SK-N-SH (cell line): ENCODE measurements around the gene PCSK9. TPM values are rescaled to one million over a fixed set of nuclear protein-coding genes. Genes with fewer than 3 reads are reported as not detected.

Experiments
- CTCF ChIA-PET: fragments of 300-600, 350-600 bp; formaldehyde crosslinking; extraction: SDS; loops from one replicate; lab custom pipeline; 2021; lab: Yijun Ruan, JAX
- POLR2A ChIA-PET: fragments of 350-600 bp; sonication (Branson Sonifier 250); formaldehyde crosslinking; extraction: SDS; loops from one replicate; lab custom pipeline; 2020; ENCODE audit warnings: antibody characterized with exemption, inconsistent platforms; lab: Yijun Ruan, JAX
- DNase-seq: peaks from one replicate; pipeline ENCODE4 v3.0.0; 2012
- H2AFZ ChIP-seq: fragments of 200-600 bp; sonication (generic); 2 replicates; pipeline ENCODE4 v1.8.1; 2016; ENCODE audit warnings: antibody characterized with exemption, mild to moderate bottlenecking, low read depth
- H3F3A ChIP-seq: fragments of 200-600 bp; sonication (generic); replicated peaks from 2 replicates; pipeline ENCODE3; 2016; ENCODE audit warnings: antibody characterized with exemption, mild to moderate bottlenecking; ENCODE audit not compliant: insufficient read depth
- H3K27ac ChIP-seq, 2 experiments: fragments of 200-500 bp in 1 of 2; fragments of 200-600 bp in 1 of 2; sonication (Bioruptor generic) in 1 of 2; sonication (generic), shearing (Covaris generic) in 1 of 2; 2 replicates each; pipeline versions ENCODE4 v1.5.1 to v1.6.1; 2014 to 2016; ENCODE audit warnings: low read depth in 2 of 2, inconsistent platforms in 1 of 2, low read length in 1 of 2, mild to moderate bottlenecking in 1 of 2, mixed read lengths in 1 of 2
- H3K27me3 ChIP-seq: fragments of 200-600 bp; sonication (generic), shearing (Covaris generic); 2 replicates; pipeline ENCODE4 v1.6.1; 2016; ENCODE audit warnings: mixed run types; ENCODE audit not compliant: insufficient read depth
- H3K36me3 ChIP-seq, 2 experiments: fragments of 200-500 bp in 1 of 2; fragments of 200-600 bp in 1 of 2; sonication (Bioruptor generic) in 1 of 2; sonication (generic) in 1 of 2; replicated peaks in 1 of 2; 2 replicates each; pipeline versions ENCODE3 to v1.5.1; 2014 to 2016; ENCODE audit warnings: low read length in 1 of 2, mild to moderate bottlenecking in 1 of 2; ENCODE audit not compliant: insufficient read depth in 2 of 2, control insufficient read depth in 1 of 2
- H3K4me1 ChIP-seq, 2 experiments: fragments of 200-500 bp in 1 of 2; fragments of 200-600 bp in 1 of 2; sonication (Bioruptor generic) in 1 of 2; sonication (generic), shearing (Covaris generic) in 1 of 2; 2 replicates each; pipeline versions ENCODE4 v1.5.1 to v1.6.1; 2014 to 2016; ENCODE audit warnings: low read depth in 1 of 2, low read length in 1 of 2, mixed run types in 1 of 2; ENCODE audit not compliant: insufficient read depth in 2 of 2, control insufficient read depth in 1 of 2
- H3K4me2 ChIP-seq: fragments of 200-600 bp; sonication (generic), shearing (Covaris generic); 2 replicates; pipeline ENCODE4 v1.6.1; 2017; ENCODE audit warnings: mixed run types
- H3K4me3 ChIP-seq, 2 experiments: fragments of 200-500 bp in 1 of 2; fragments of 200-600 bp in 1 of 2; sonication (Bioruptor generic) in 1 of 2; sonication (generic), shearing (Covaris generic) in 1 of 2; 2 replicates each; pipeline versions ENCODE4 v1.5.1 to v1.8.1; 2014 to 2016; ENCODE audit warnings: low read depth in 2 of 2, inconsistent platforms in 1 of 2, low read length in 1 of 2, mild to moderate bottlenecking in 1 of 2, mixed read lengths in 1 of 2, moderate library complexity in 1 of 2
- H3K79me2 ChIP-seq: fragments of 200-600 bp; sonication (generic); 2 replicates; pipeline ENCODE4 v1.8.1; 2017; ENCODE audit warnings: mild to moderate bottlenecking; ENCODE audit not compliant: insufficient read depth
- H3K9ac ChIP-seq: fragments of 200-600 bp; sonication (generic); 2 replicates; pipeline ENCODE4 v1.6.1; 2017; ENCODE audit warnings: mixed run types
- H3K9me2 ChIP-seq: fragments of 200-600 bp; sonication (generic); 2 replicates; pipeline ENCODE4 v1.6.1; 2017; ENCODE audit warnings: mixed run types
- H3K9me3 ChIP-seq: fragments of 200-600 bp; sonication (generic); 2 replicates; pipeline ENCODE4 v1.6.1; 2017; ENCODE audit warnings: mixed run types, mild to moderate bottlenecking, moderate library complexity
- H4K20me1 ChIP-seq: fragments of 200-600 bp; sonication (generic); 2 replicates; pipeline ENCODE4 v1.6.1; 2017; ENCODE audit warnings: mild to moderate bottlenecking, mixed run types; ENCODE audit not compliant: insufficient read depth
- ELF1 ChIP-seq: IDR thresholded peaks from 2 replicates; pipeline ENCODE4 v1.4.0; 2012
- EP300 ChIP-seq, 2 experiments: IDR thresholded peaks; 2 replicates each; pipeline versions ENCODE4 v1.4.0 to v1.6.1; 2012; ENCODE audit warnings: borderline replicate concordance in 1 of 2, low read depth in 1 of 2, low read length in 1 of 2
- EZH2phosphoT487 ChIP-seq: fragments of 200-600 bp; sonication (generic); IDR thresholded peaks from 2 replicates; pipeline ENCODE4 v1.6.1; 2017; ENCODE audit warnings: low read depth, mixed run types, mild to moderate bottlenecking, antibody characterized with exemption, moderate library complexity, borderline replicate concordance
- FOSL2 ChIP-seq: IDR thresholded peaks from 2 replicates; pipeline ENCODE4 v1.4.0; 2012; ENCODE audit warnings: low read depth, mild to moderate bottlenecking, moderate library complexity, borderline replicate concordance
- FOXJ3 ChIP-seq: sonication (generic); formaldehyde crosslinking; IDR thresholded peaks from 2 replicates; pipeline ENCODE4 v1.5.1; 2020; ENCODE audit warnings: mild to moderate bottlenecking, missing genetic modification reagents
- FOXM1 ChIP-seq: IDR thresholded peaks from 2 replicates; pipeline ENCODE4 v1.4.0; 2012; ENCODE audit warnings: low read depth, mild to moderate bottlenecking
- GABPA ChIP-seq: IDR thresholded peaks from 2 replicates; pipeline ENCODE4 v1.4.0; 2012; ENCODE audit warnings: low read depth, mild to moderate bottlenecking
- IRF3 ChIP-seq: fragments of 150-350 bp; IDR thresholded peaks from 2 replicates; pipeline ENCODE4 v1.6.1; 2016; ENCODE audit warnings: mild to moderate bottlenecking, low read depth, low read length
- MEF2A ChIP-seq: IDR thresholded peaks from 2 replicates; pipeline ENCODE4 v1.4.0; 2012; ENCODE audit warnings: low read depth, borderline replicate concordance
- NFIC ChIP-seq: IDR thresholded peaks from 2 replicates; pipeline ENCODE4 v1.4.0; 2012; ENCODE audit warnings: borderline replicate concordance
- NRF1 ChIP-seq: IDR thresholded peaks from 2 replicates; pipeline ENCODE4 v1.6.1; 2012; ENCODE audit warnings: low read depth, mild to moderate bottlenecking, low read length
- PBX3 ChIP-seq: IDR thresholded peaks from 2 replicates; pipeline ENCODE4; 2012
- RAD21 ChIP-seq: IDR thresholded peaks from 2 replicates; pipeline ENCODE4 v1.6.1; 2012; ENCODE audit warnings: mild to moderate bottlenecking, low read length
- RCOR1 ChIP-seq: fragments of 150-350 bp; IDR thresholded peaks from 2 replicates; pipeline ENCODE4 v1.6.1; 2017; ENCODE audit warnings: antibody characterized with exemption, low read length
- REST ChIP-seq: IDR thresholded peaks from 2 replicates; pipeline ENCODE4 v1.6.1; 2012; ENCODE audit warnings: mild to moderate bottlenecking, low read depth, low read length, moderate library complexity
- RXRA ChIP-seq: IDR thresholded peaks from 2 replicates; pipeline ENCODE4 v1.4.0; 2012; ENCODE audit warnings: low read depth, mild to moderate bottlenecking, borderline replicate concordance
- SIN3A ChIP-seq: IDR thresholded peaks from 2 replicates; pipeline ENCODE4 v1.6.1; 2012; ENCODE audit warnings: low read depth, mild to moderate bottlenecking, low read length, moderate library complexity, borderline replicate concordance
- TAF1 ChIP-seq: IDR thresholded peaks from 2 replicates; pipeline ENCODE4 v1.6.1; 2012; ENCODE audit warnings: low read depth, mild to moderate bottlenecking, low read length, moderate library complexity, borderline replicate concordance
- TCF12 ChIP-seq: IDR thresholded peaks from 2 replicates; pipeline ENCODE4 v1.4.0; 2012
- YY1 ChIP-seq: IDR thresholded peaks from 2 replicates; pipeline ENCODE4 v1.4.0; 2012; ENCODE audit warnings: low read depth, mild to moderate bottlenecking
- WGBS: methylation state at CpG from one replicate; pipeline ENCODE4 v1.1.6; 2017; ENCODE audit warnings: low lambda C conversion rate; 5-methylcytosine and 5-hydroxymethylcytosine counted together
- polyA plus RNA-seq, 3 experiments: library from polyadenylated mRNA; depleted of rRNA; stranded (reverse); fragments of >200 nt; gene quantifications; 2 replicates each; pipeline ENCODE4 v1.2.3, GENCODE V29; 2012
- TF ChIP-seq, protein P1 (sequence below): fragments of 200-600 bp; sonication (generic); IDR thresholded peaks from 2 replicates; pipeline ENCODE4 v1.6.1; 2017; ENCODE audit warnings: antibody characterized with exemption, mild to moderate bottlenecking, moderate library complexity
- TF ChIP-seq, protein P2 (sequence below): IDR thresholded peaks from 2 replicates; pipeline ENCODE4 v1.4.0; 2012; ENCODE audit warnings: low read depth, borderline replicate concordance
- TF ChIP-seq, protein P3 (sequence below): IDR thresholded peaks from 2 replicates; pipeline ENCODE4 v1.4.0; 2012; ENCODE audit warnings: low read depth

Gene PCSK9
- polyA plus RNA-seq, 1 of the 3 experiments (the other 2 are of a cell fraction), result 0.02 TPM

GRCh38 chr1:55021942-55022546 is 17.3 kb upstream of the PCSK9 start:
- Histone ChIP-seq H3K27ac (no peak overlapping the region), H3K4me2 (no peak overlapping the region), H3K79me2 (no peaks in the 10 kb centered on the region), H3K9me2 (no peaks in the 10 kb centered on the region), H3K36me3 (no peaks in the 10 kb centered on the region), H2AFZ (peak overlapping the region; percentile 88; the same call in 1 of the 2 replicates), H3K4me1 (no peaks in the 10 kb centered on the region; a peak in 1 of 4 replicates), H3K9ac (no peak overlapping the region), H3K27me3 (no peaks in the 10 kb centered on the region), H4K20me1 (no peaks in the 10 kb centered on the region), H3K4me3 (no peak overlapping the region; a peak in 1 of 4 replicates), H3K9me3 (no peaks in the 10 kb centered on the region), H3F3A (no peaks in the 10 kb centered on the region)
- POLR2A ChIA-PET, result interaction anchor here (1.8 kb wide), 1 partner anchor 72 kb away, joined by 10 read pairs; no protein-coding TSS in a partner anchor
- 48% methylated on average over 15 of the region's 15 CpGs for WGBS
- CTCF ChIA-PET, result interaction anchor here (0.6 to 12.2 kb wide), 48 partner anchors 9 to 1690 kb away, joined by 3 to 390 read pairs (median 6); partner anchors contain the start of genes BSND and PCSK9
- DNase-seq, result peak; percentile 93
- TF ChIP-seq SIN3A (no peak), ELF1 (no peak; the same call in 1 of the 2 replicates), RAD21 (peak; percentile 91), RCOR1 (peak; percentile 53; the same call in 1 of the 2 replicates), FOSL2 (no peak), RXRA (no peak), IRF3 (no peak), GABPA (no peak), REST (no peak), YY1 (no peak), TCF12 (no peak), PBX3 (no peak), EP300 (IDR thresholded peaks at IDR 0.05; ENCODE audit: borderline replicate concordance in 1 of 2, low read depth in 1 of 2, low read length in 1 of 2) (no peak), FOXM1 (no peak), TAF1 (peak; percentile 67; the same call in 1 of the 2 replicates), FOXJ3 (CRISPR knock-in tag) (no peak), NFIC (peak; percentile 7; the same call in 1 of the 2 replicates), MEF2A (no peak), EZH2phosphoT487 (no peak), NRF1 (no peak)
- TF ChIP-seq, protein P1, sequence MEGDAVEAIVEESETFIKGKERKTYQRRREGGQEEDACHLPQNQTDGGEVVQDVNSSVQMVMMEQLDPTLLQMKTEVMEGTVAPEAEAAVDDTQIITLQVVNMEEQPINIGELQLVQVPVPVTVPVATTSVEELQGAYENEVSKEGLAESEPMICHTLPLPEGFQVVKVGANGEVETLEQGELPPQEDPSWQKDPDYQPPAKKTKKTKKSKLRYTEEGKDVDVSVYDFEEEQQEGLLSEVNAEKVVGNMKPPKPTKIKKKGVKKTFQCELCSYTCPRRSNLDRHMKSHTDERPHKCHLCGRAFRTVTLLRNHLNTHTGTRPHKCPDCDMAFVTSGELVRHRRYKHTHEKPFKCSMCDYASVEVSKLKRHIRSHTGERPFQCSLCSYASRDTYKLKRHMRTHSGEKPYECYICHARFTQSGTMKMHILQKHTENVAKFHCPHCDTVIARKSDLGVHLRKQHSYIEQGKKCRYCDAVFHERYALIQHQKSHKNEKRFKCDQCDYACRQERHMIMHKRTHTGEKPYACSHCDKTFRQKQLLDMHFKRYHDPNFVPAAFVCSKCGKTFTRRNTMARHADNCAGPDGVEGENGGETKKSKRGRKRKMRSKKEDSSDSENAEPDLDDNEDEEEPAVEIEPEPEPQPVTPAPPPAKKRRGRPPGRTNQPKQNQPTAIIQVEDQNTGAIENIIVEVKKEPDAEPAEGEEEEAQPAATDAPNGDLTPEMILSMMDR, result peak; percentile 92
- TF ChIP-seq, protein P2, sequence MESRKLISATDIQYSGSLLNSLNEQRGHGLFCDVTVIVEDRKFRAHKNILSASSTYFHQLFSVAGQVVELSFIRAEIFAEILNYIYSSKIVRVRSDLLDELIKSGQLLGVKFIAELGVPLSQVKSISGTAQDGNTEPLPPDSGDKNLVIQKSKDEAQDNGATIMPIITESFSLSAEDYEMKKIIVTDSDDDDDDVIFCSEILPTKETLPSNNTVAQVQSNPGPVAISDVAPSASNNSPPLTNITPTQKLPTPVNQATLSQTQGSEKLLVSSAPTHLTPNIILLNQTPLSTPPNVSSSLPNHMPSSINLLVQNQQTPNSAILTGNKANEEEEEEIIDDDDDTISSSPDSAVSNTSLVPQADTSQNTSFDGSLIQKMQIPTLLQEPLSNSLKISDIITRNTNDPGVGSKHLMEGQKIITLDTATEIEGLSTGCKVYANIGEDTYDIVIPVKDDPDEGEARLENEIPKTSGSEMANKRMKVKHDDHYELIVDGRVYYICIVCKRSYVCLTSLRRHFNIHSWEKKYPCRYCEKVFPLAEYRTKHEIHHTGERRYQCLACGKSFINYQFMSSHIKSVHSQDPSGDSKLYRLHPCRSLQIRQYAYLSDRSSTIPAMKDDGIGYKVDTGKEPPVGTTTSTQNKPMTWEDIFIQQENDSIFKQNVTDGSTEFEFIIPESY, result no peak
- TF ChIP-seq, protein P3, sequence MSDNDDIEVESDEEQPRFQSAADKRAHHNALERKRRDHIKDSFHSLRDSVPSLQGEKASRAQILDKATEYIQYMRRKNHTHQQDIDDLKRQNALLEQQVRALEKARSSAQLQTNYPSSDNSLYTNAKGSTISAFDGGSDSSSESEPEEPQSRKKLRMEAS, result no peak
